ENCODE results near the gene CAB39L.

The CAB39L gene

GRCh38 chr13:49319551-49319950 lies 124.3 kb downstream of the CAB39L start:
- DNase-seq (ENCODE audit: low read depth), result peak; percentile 45
- TF ChIP-seq CTCF (IDR thresholded peaks at IDR 0.05; ENCODE audit: control insufficient read depth, insufficient read depth, low read depth, low read length, missing control alignments), result no peak
- no peak overlapping the region for H3K4me3 ChIP-seq (ENCODE audit: control insufficient read depth, low read depth, low read length)

- no peak overlapping the region for H3K4me3 ChIP-seq (ENCODE audit: control insufficient read depth, low read depth, low read length)
- no peak for TF ChIP-seq CTCF (IDR thresholded peaks at IDR 0.05; ENCODE audit: control insufficient read depth, insufficient read depth, low read depth, low read length, missing control alignments)
- DNase-seq (ENCODE audit: low read depth), result no peak
Measured at GRCh38 chr13:49315756-49316482, 127.9 kb downstream of the CAB39L start.

GRCh38 chr13:49315036-49315565 lies 128.8 kb downstream of the CAB39L start:
- no peak for DNase-seq (ENCODE audit: low read depth)
- H3K4me3 ChIP-seq (ENCODE audit: control insufficient read depth, low read depth, low read length), result no peak overlapping the region
- no peak for TF ChIP-seq CTCF (IDR thresholded peaks at IDR 0.05; ENCODE audit: control insufficient read depth, insufficient read depth, low read depth, low read length, missing control alignments)

GRCh38 chr13:49314344-49314882 lies 129.5 kb downstream of the CAB39L start:
- DNase-seq (ENCODE audit: low read depth), result peak; percentile 39
- TF ChIP-seq CTCF (IDR thresholded peaks at IDR 0.05; ENCODE audit: control insufficient read depth, insufficient read depth, low read depth, low read length, missing control alignments), result no peak
- H3K4me3 ChIP-seq (ENCODE audit: control insufficient read depth, low read depth, low read length), result no peak overlapping the region

DNA sequence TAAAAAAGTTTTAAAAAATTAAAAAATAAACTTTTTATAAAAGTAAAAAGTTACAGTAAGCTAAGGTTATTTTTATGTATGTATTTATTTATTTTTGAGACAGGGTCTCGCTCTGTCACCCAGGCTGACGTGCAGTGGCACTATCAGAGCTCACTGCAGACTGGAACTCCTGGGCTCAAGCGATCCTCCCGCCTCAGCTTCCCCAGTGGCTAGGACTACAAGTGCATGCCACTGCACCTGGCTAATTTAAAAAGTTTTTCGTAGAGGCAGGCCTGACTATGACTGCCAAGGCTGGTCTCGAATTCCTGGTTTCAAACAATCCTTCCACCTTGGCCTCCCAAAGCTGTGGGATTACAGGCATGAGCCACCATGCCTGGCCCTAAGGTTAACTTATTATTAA lies 132.0 kb downstream of the CAB39L start:
- TF ChIP-seq CTCF (IDR thresholded peaks at IDR 0.05; ENCODE audit: control insufficient read depth, insufficient read depth, low read depth, low read length, missing control alignments), result no peak
- DNase-seq (ENCODE audit: low read depth), result no peak
- no peak overlapping the region for H3K4me3 ChIP-seq (ENCODE audit: control insufficient read depth, low read depth, low read length)

GRCh38 chr13:49310251-49310650 lies 133.6 kb downstream of the CAB39L start:
- TF ChIP-seq CTCF (IDR thresholded peaks at IDR 0.05; ENCODE audit: control insufficient read depth, insufficient read depth, low read depth, low read length, missing control alignments), result no peak
- no peak overlapping the region for H3K4me3 ChIP-seq (ENCODE audit: control insufficient read depth, low read depth, low read length)
- DNase-seq (ENCODE audit: low read depth), result no peak

Measured in AG09309 (cell line).